GM23338 (cell line): ENCODE results near the gene OLA1. TPM values are rescaled to one million over a fixed set of nuclear protein-coding genes. Genes with fewer than 3 reads are reported as not detected.

Source experiments
- ATAC-seq: fragments of 200-7000 bp; cut with Tn5 transposase; 3 replicates; pipeline ENCODE4 v1.9.1; 2020
- DNase-seq: peaks from one replicate; pipeline ENCODE4 v3.0.0-alpha.2; 2015; ENCODE audit warnings: low spot score
- H2AFZ ChIP-seq: fragments of 200-600 bp; sonication (generic); 2 replicates; pipeline ENCODE4 v1.8.0; 2016; ENCODE audit warnings: antibody characterized with exemption, mild to moderate bottlenecking, moderate library complexity
- H3F3A ChIP-seq: fragments of 200-600 bp; sonication (generic); replicated peaks from 2 replicates; pipeline ENCODE4 v1.8.0; 2017; ENCODE audit warnings: antibody characterized with exemption, mixed run types, low read depth
- H3K27ac ChIP-seq: fragments of 200-600 bp; sonication (generic); 2 replicates; pipeline ENCODE4 v1.6.1; 2016; ENCODE audit warnings: low read depth
- H3K27me3 ChIP-seq: fragments of 200-600 bp; sonication (generic); 2 replicates; pipeline ENCODE4 v1.8.0; 2016; ENCODE audit warnings: mild to moderate bottlenecking, mixed run types, moderate library complexity; ENCODE audit not compliant: insufficient read depth
- H3K36me3 ChIP-seq: fragments of 200-600 bp; sonication (generic); 2 replicates; pipeline ENCODE4 v1.8.0; 2016; ENCODE audit warnings: mild to moderate bottlenecking; ENCODE audit not compliant: insufficient read depth
- H3K4me1 ChIP-seq: fragments of 200-600 bp; sonication (generic); 2 replicates; pipeline ENCODE4 v1.8.0; 2016; ENCODE audit warnings: mild to moderate bottlenecking, moderate library complexity; ENCODE audit not compliant: insufficient read depth
- H3K4me2 ChIP-seq: fragments of 200-600 bp; sonication (generic); 2 replicates; pipeline ENCODE4 v1.7.1; 2017; ENCODE audit warnings: mixed run types
- H3K4me3 ChIP-seq: fragments of 200-600 bp; sonication (generic); 2 replicates; pipeline ENCODE4 v1.6.1; 2016; ENCODE audit warnings: mixed run types
- H3K79me2 ChIP-seq: fragments of 200-600 bp; sonication (generic); replicated peaks from 2 replicates; pipeline ENCODE4 v1.8.0; 2017; ENCODE audit warnings: mild to moderate bottlenecking; ENCODE audit not compliant: insufficient read depth
- H3K9me2 ChIP-seq: fragments of 200-600 bp; sonication (generic); 2 replicates; pipeline ENCODE4 v1.8.0; 2017; ENCODE audit not compliant: insufficient read depth
- H4K20me1 ChIP-seq: fragments of 200-600 bp; sonication (generic); replicated peaks from 2 replicates; pipeline ENCODE4 v1.8.0; 2017; ENCODE audit warnings: mild to moderate bottlenecking; ENCODE audit not compliant: insufficient read depth
- H3K27ac Mint-ChIP-seq: 2 replicates; pipeline ENCODE4 v1.8.0; 2020; ENCODE audit warnings: inconsistent platforms, mild to moderate bottlenecking, moderate library complexity, mixed read lengths
- H3K27me3 Mint-ChIP-seq: 3 replicates; pipeline ENCODE4 v1.8.0; 2022; ENCODE audit warnings: low read depth, mild to moderate bottlenecking, moderate library complexity, mixed read lengths, inconsistent platforms; ENCODE audit not compliant: insufficient read depth, poor library complexity
- H3K36me3 Mint-ChIP-seq: 3 replicates; pipeline ENCODE4 v1.8.0; 2021; ENCODE audit warnings: low read depth, mild to moderate bottlenecking, inconsistent platforms, moderate library complexity, mixed read lengths
- H3K4me1 Mint-ChIP-seq: 3 replicates; pipeline ENCODE4 v1.8.0; 2020; ENCODE audit warnings: mild to moderate bottlenecking, inconsistent platforms, mixed read lengths
- H3K4me3 Mint-ChIP-seq: 3 replicates; pipeline ENCODE4 v1.8.0; 2021; ENCODE audit warnings: moderate library complexity, mild to moderate bottlenecking, inconsistent platforms, mixed read lengths
- H3K9me3 Mint-ChIP-seq: 3 replicates; pipeline ENCODE4 v1.8.0; 2020; ENCODE audit warnings: moderate library complexity, mild to moderate bottlenecking, inconsistent platforms, mixed read lengths
- CTCF ChIP-seq, 2 experiments: fragments of 200-600 bp in 1 of 2; sonication (generic) in 1 of 2; conservative IDR thresholded peaks; 2 replicates each; pipeline versions ENCODE4 v1.5.1 to v1.6.1; 2016 to 2017; ENCODE audit warnings: antibody characterized with exemption in 2 of 2, low read depth in 2 of 2, mild to moderate bottlenecking in 2 of 2, moderate library complexity in 1 of 2
- ETS1 ChIP-seq: IDR thresholded peaks from 2 replicates; pipeline ENCODE4 v1.6.1; 2016; ENCODE audit warnings: antibody characterized with exemption
- EZH2phosphoT487 ChIP-seq: fragments of 200-600 bp; sonication (generic); IDR thresholded peaks from one replicate; pipeline ENCODE4 v1.8.1; 2018; ENCODE audit warnings: antibody characterized with exemption; ENCODE audit not compliant: unreplicated experiment
- NANOG ChIP-seq: IDR thresholded peaks from 2 replicates; pipeline ENCODE4 v1.6.1; 2016; ENCODE audit warnings: antibody characterized with exemption, borderline replicate concordance
- STAT1 ChIP-seq: IDR thresholded peaks from one replicate; pipeline ENCODE4 v1.6.1; 2016; ENCODE audit warnings: antibody characterized with exemption; ENCODE audit not compliant: unreplicated experiment
- polyA plus RNA-seq: library from polyadenylated mRNA; unstranded; fragments of >200 nt; fragmentation: Nextera tagmentation; extraction: Ambion mirVana; gene quantifications from 2 replicates; pipeline ENCODE4 v1.2.1, GENCODE V29; 2016
- total RNA-seq: library from RNA; depleted of rRNA; stranded (reverse); fragments of >200 nt; shearing (Covaris generic); gene quantifications from 2 replicates; pipeline ENCODE4 v1.2.3, GENCODE V29; 2014

Gene OLA1
- total and polyA plus RNA-seq, 2 experiments from 2014 or later, result 104 to 242 TPM

GRCh38 chr2:174183076-174183475 lies 65.3 kb downstream of the OLA1 start:
- peaks cover 3% of the 10 kb centered on the region for H3K27me3 Mint-ChIP-seq
- H3K27ac ChIP-seq, result no peak overlapping the region
- no peaks in the 10 kb centered on the region for H3K9me3 Mint-ChIP-seq
- H3K4me3 Mint-ChIP-seq, result no peak overlapping the region
- H4K20me1 ChIP-seq, result no peaks in the 10 kb centered on the region
- no peaks in the 10 kb centered on the region for H3K9me2 ChIP-seq
- peaks cover 12% of the 10 kb centered on the region; the same call in 2 of the 3 replicates for H3K4me1 Mint-ChIP-seq
- H3K4me2 ChIP-seq, result no peak overlapping the region
- DNase-seq (no peak), ATAC-seq (no peak)
- no peaks in the 10 kb centered on the region for H3K36me3 ChIP-seq
- TF ChIP-seq EZH2phosphoT487, result no peak
- TF ChIP-seq ETS1, result no peak
- TF ChIP-seq NANOG, result no peak
- no peak for TF ChIP-seq CTCF (conservative IDR thresholded peaks at IDR 0.05; ENCODE audit: low read depth in 2 of 2)
- no peaks in the 10 kb centered on the region for H3K36me3 Mint-ChIP-seq
- no peak overlapping the region for H2AFZ ChIP-seq
- H3K4me1 ChIP-seq, result 0 out of 2 replicates have a peak, but pooled peaks cover 3% of the 10 kb centered on the region
- H3K27ac Mint-ChIP-seq, result no peak overlapping the region
- H3F3A ChIP-seq, result no peaks in the 10 kb centered on the region
- H3K27me3 ChIP-seq, result no peaks in the 10 kb centered on the region
- peaks cover 49% of the 10 kb centered on the region for H3K79me2 ChIP-seq
- no peak overlapping the region for H3K4me3 ChIP-seq

- H3K4me2 ChIP-seq, result no peak overlapping the region
- Mint-ChIP-seq H3K4me3 (no peak overlapping the region), H3K9me3 (no peaks in the 10 kb centered on the region; the same call in 2 of the 3 replicates), H3K27ac (peak overlapping the region; percentile 43), H3K4me1 (peaks cover 17% of the 10 kb centered on the region), H3K27me3 (peaks cover 3% of the 10 kb centered on the region), H3K36me3 (peaks cover under 1% of the 10 kb centered on the region; the same call in 1 of the 3 replicates)
- ATAC-seq (peak; percentile 53), DNase-seq (no peak)
- peak overlapping the region; percentile 41; the same call in 1 of the 2 replicates for H3K27ac ChIP-seq
- 0 out of 2 replicates have a peak, but pooled peaks cover 3% of the 10 kb centered on the region for H3K4me1 ChIP-seq
- no peaks in the 10 kb centered on the region for H3F3A ChIP-seq
- no peak for TF ChIP-seq STAT1
- TF ChIP-seq ETS1, result no peak
- no peak for TF ChIP-seq NANOG
- no peaks in the 10 kb centered on the region for H3K27me3 ChIP-seq
- no peak overlapping the region for H2AFZ ChIP-seq
- no peak overlapping the region for H3K4me3 ChIP-seq
- H3K9me2 ChIP-seq, result no peaks in the 10 kb centered on the region
- H4K20me1 ChIP-seq, result no peaks in the 10 kb centered on the region
- H3K36me3 ChIP-seq, result no peaks in the 10 kb centered on the region
- H3K79me2 ChIP-seq, result peaks cover 48% of the 10 kb centered on the region
Measured at GRCh38 chr2:174181368-174181767, 67.0 kb downstream of the OLA1 start.
